Measurements from ENCODE around the gene FGFR3. TPM values are rescaled to one million over a fixed set of nuclear protein-coding genes. Genes with fewer than 3 reads are reported as not detected.

Gene FGFR3
- 0.20 and 0.59 TPM in 2 replicates for total RNA-seq

DNA sequence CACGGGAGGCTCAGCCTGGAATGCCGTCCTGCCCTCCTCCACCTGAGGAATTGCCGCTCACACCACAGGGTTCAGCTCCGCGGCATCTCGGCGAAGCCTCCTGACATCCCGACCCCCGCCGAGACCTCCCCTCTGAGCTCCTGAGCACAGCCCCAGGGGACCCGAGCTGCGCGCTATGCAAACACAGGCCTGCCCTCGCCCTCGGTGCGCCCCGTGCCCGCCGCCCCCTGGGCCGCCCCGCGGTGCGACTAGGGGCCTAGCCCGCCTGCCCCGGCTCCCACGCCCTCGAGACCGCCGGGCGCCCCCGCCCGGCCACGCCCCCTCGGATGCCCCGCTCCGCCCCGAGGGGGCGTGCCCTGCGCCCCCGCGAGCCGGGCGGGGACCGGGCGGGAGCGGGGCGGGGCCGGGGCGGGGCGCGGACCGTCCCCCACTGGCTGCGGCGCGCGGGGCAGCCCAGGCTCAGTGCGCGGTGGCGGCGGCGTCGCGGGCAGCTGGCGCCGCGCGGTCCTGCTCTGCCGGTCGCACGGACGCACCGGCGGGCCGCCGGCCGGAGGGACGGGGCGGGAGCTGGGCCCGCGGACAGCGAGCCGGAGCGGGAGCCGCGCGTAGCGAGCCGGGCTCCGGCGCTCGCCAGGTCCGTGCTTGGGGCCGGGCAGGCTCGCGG lies at the start of gene FGFR3:
Gene FGFR3 (plus strand): TSS at position 462 of the 664 bp plus-strand sequence. CDS start 642 bp downstream, outside the sequence.

DNA sequence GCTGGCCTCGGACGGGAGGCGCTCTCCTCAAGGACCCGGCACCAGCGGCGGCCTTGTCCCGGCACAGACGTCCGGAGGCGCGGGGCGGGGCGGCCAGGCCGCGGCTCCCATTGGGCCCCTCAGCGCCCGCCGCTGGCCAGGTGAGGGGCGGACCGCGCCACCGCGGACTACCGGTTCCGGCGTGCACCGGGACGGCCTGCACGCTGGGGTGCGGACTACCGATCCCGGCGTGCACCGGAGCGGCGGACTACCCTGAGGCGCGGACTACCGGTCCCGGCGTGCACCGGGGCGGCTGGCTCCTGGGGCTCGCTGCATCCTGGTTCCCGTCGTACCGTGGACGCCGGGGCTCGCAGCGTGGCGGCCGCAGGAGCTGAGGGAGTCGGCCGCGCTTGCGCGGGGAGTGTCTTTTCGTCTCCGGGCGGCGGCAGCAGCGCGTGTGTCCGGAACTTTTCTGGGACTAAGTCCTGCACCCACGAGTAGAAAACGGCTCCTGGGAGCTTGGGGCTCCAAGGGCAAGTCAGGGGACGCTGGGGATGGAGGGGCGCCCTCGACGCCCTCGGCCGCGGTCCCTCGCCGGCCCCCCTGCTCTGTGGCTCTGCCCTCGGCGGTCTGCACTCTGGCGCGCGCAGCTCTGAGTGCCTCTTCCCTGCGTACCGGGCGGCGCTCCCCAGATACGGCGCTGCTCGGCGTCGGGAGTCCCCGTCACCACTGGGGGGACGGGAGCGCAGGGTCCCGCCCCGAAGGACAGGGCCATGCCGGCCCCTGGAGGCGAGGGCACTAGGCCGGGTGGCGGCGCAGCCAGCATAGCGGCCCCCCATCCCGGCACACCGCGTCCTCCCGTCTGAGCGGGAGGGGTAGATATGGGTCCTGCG lies 63.2 kb downstream of the FGFR3 start, which contains the start of gene LETM1:
Gene LETM1 (minus strand): TSS at position 86 of the 872 bp plus-strand sequence. CDS start 206 bp downstream, outside the sequence.

Other genes with a start within 250 kb of the FGFR3 start
- 0.72 and 1.6 TPM in 2 replicates for gene FAM53A, start 109.0 kb upstream of the FGFR3 start, total RNA-seq
- gene SLBP, start 81.0 kb upstream of the FGFR3 start, total RNA-seq, result 43.1 and 48.8 TPM in 2 replicates
- 56.2 and 58.2 TPM in 2 replicates for gene TMEM129, start 72.0 kb upstream of the FGFR3 start, total RNA-seq
- gene TACC3, start 71.8 kb upstream of the FGFR3 start, total RNA-seq, result 4.9 and 7.0 TPM in 2 replicates
- 64.5 and 95.2 TPM in 2 replicates for gene LETM1, start 62.9 kb downstream of the FGFR3 start, total RNA-seq
- 53.1 and 55.7 TPM in 2 replicates for gene NSD2, start 78.1 kb downstream of the FGFR3 start, total RNA-seq
- 16.3 and 17.0 TPM in 2 replicates for gene NELFA, start 215.7 kb downstream of the FGFR3 start, total RNA-seq

All from smooth muscle cell of the pulmonary artery (primary cell).